Hepatocyte (in vitro differentiated cells): ENCODE data around the gene SNX10. TPM values are rescaled to one million over a fixed set of nuclear protein-coding genes. Genes with fewer than 3 reads are reported as not detected.

Source experiments
- DNase-seq: peaks from one replicate; pipeline ENCODE4 v3.0.0-alpha.2; 2016; ENCODE audit warnings: low spot score
- H2AFZ ChIP-seq: fragments of 200-600 bp; sonication (generic); 2 replicates; pipeline ENCODE4 v1.6.0; 2016; ENCODE audit warnings: antibody characterized with exemption, mild to moderate bottlenecking
- H3K27ac ChIP-seq: fragments of 200-600 bp; sonication (generic); 2 replicates; pipeline ENCODE4 v1.5.1; 2016; ENCODE audit warnings: mild to moderate bottlenecking
- H3K27me3 ChIP-seq: fragments of 200-600 bp; sonication (generic); 2 replicates; pipeline ENCODE4 v1.6.1; 2016
- H3K36me3 ChIP-seq: fragments of 200-600 bp; sonication (generic); replicated peaks from 2 replicates; pipeline ENCODE4 v1.5.1; 2016; ENCODE audit warnings: low read depth; ENCODE audit not compliant: insufficient read depth
- H3K4me1 ChIP-seq: fragments of 200-600 bp; sonication (generic); 2 replicates; pipeline ENCODE4 v1.5.1; 2016; ENCODE audit warnings: mild to moderate bottlenecking, moderate library complexity; ENCODE audit not compliant: insufficient read depth
- H3K4me2 ChIP-seq: fragments of 200-600 bp; sonication (generic); 2 replicates; pipeline ENCODE4 v1.6.0; 2016
- H3K4me3 ChIP-seq: fragments of 200-600 bp; sonication (generic); 2 replicates; pipeline ENCODE4 v1.5.1; 2016; ENCODE audit warnings: mild to moderate bottlenecking
- H3K79me2 ChIP-seq: fragments of 200-600 bp; sonication (generic); 2 replicates; pipeline ENCODE4 v1.6.0; 2017; ENCODE audit warnings: mild to moderate bottlenecking
- H3K9me2 ChIP-seq: fragments of 200-600 bp; sonication (generic); replicated peaks from 2 replicates; pipeline ENCODE4 v1.6.0; 2017; ENCODE audit warnings: mild to moderate bottlenecking; ENCODE audit not compliant: insufficient read depth
- H3K9me3 ChIP-seq: fragments of 200-600 bp; sonication (generic); 2 replicates; pipeline ENCODE4 v1.5.1; 2016; ENCODE audit warnings: low read depth, mild to moderate bottlenecking
- H4K20me1 ChIP-seq: fragments of 200-600 bp; sonication (generic); 2 replicates; pipeline ENCODE4 v1.6.0; 2016; ENCODE audit warnings: mild to moderate bottlenecking; ENCODE audit not compliant: insufficient read depth, poor library complexity, severe bottlenecking
- CTCF ChIP-seq: fragments of 200-600 bp; sonication (generic); IDR thresholded peaks from 2 replicates; pipeline ENCODE4 v1.5.1; 2016; ENCODE audit warnings: antibody characterized with exemption, mild to moderate bottlenecking; ENCODE audit not compliant: poor library complexity
- EZH2 ChIP-seq: fragments of 200-600 bp; sonication (generic); IDR thresholded peaks from 2 replicates; pipeline ENCODE4 v1.6.1; 2016; ENCODE audit warnings: antibody characterized with exemption, mild to moderate bottlenecking, borderline replicate concordance
- EZH2phosphoT487 ChIP-seq: fragments of 200-600 bp; sonication (generic); IDR thresholded peaks from one replicate; pipeline ENCODE4 v1.6.1; 2018; ENCODE audit warnings: antibody characterized with exemption, mild to moderate bottlenecking, low read depth, moderate library complexity; ENCODE audit not compliant: unreplicated experiment, severe bottlenecking
- WGBS: methylation state at CpG from one replicate; pipeline ENCODE4 v1.1.6; 2016; ENCODE audit warnings: low lambda C conversion rate; ENCODE audit errors: missing lambda C conversion rate; 5-methylcytosine and 5-hydroxymethylcytosine counted together
- polyA plus RNA-seq: library from polyadenylated mRNA; unstranded; fragments of >200 nt; fragmentation: Nextera tagmentation; extraction: Ambion mirVana; gene quantifications from 2 replicates; pipeline ENCODE4 v1.2.1, GENCODE V29; 2016
- total RNA-seq: library from RNA; depleted of rRNA; stranded (reverse); fragments of >200 nt; gene quantifications from 2 replicates; pipeline ENCODE4 v1.2.3, GENCODE V29; 2014

SNX10 gene
- total and polyA plus RNA-seq, 2 experiments from 2014 or later, result 6.1 to 8.2 TPM

- no peaks in the 10 kb centered on the region for H3K4me1 ChIP-seq
- H3K4me2 ChIP-seq, result no peak overlapping the region
- H3K4me3 ChIP-seq, result no peak overlapping the region
- no peak for DNase-seq
- no peaks in the 10 kb centered on the region for H3K36me3 ChIP-seq
- no peaks in the 10 kb centered on the region for H4K20me1 ChIP-seq
- no peak overlapping the region for H2AFZ ChIP-seq
- no peaks in the 10 kb centered on the region for H3K79me2 ChIP-seq
- peaks cover 25% of the 10 kb centered on the region for H3K27me3 ChIP-seq
- H3K9me3 ChIP-seq, result no peaks in the 10 kb centered on the region
- WGBS, result 46% methylated on average over 2 of the region's 2 CpGs
- H3K27ac ChIP-seq, result no peak overlapping the region
- TF ChIP-seq EZH2 (no peak), CTCF (no peak), EZH2phosphoT487 (no peak)
- H3K9me2 ChIP-seq, result no peaks in the 10 kb centered on the region
These were observed 96.1 kb downstream of the SNX10 start for GRCh38 chr7:26387731-26388130.

GRCh38 chr7:26388256-26388655, 96.6 kb downstream of the SNX10 start:
- no peak for DNase-seq
- no peak overlapping the region for H3K27ac ChIP-seq
- H3K27me3 ChIP-seq, result peaks cover 25% of the 10 kb centered on the region
- H2AFZ ChIP-seq, result no peak overlapping the region
- H3K79me2 ChIP-seq, result no peaks in the 10 kb centered on the region
- no peaks in the 10 kb centered on the region for H3K9me2 ChIP-seq
- H3K4me1 ChIP-seq, result no peaks in the 10 kb centered on the region
- WGBS, result 80% methylated on average over 4 of the region's 4 CpGs
- H3K4me2 ChIP-seq, result no peak overlapping the region
- no peak overlapping the region for H3K4me3 ChIP-seq
- TF ChIP-seq CTCF, result no peak
- TF ChIP-seq EZH2, result no peak
- TF ChIP-seq EZH2phosphoT487, result no peak
- no peaks in the 10 kb centered on the region for H4K20me1 ChIP-seq
- H3K9me3 ChIP-seq, result no peaks in the 10 kb centered on the region
- H3K36me3 ChIP-seq, result no peaks in the 10 kb centered on the region

DNA sequence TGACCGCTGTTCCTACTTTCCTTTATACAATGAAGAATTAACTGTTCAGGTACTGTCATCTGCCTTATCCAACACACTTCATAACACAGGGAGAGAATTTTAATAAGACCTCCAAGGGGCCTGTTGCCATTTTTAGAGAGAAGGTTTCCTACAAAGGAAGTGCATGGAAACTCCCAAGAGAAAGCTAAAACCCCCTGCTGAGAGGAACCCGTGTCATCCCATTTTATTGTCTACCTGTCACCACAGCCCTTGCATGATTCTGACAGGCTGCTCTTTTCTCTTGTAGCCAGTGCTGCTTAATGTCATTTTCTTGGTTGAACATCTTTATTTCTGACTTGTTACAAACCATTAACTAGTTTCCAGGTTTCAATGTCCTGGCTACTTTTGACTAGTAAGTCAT, 98.4 kb downstream of the SNX10 start:
- no peak overlapping the region for H3K4me3 ChIP-seq
- 66% methylated on average over 2 of the region's 2 CpGs for WGBS
- no peak overlapping the region for H2AFZ ChIP-seq
- H3K4me1 ChIP-seq, result no peaks in the 10 kb centered on the region
- H3K36me3 ChIP-seq, result no peaks in the 10 kb centered on the region
- H3K9me3 ChIP-seq, result no peaks in the 10 kb centered on the region
- no peaks in the 10 kb centered on the region for H3K9me2 ChIP-seq
- TF ChIP-seq EZH2phosphoT487, result no peak
- no peak for TF ChIP-seq EZH2
- TF ChIP-seq CTCF, result no peak
- no peak overlapping the region for H3K4me2 ChIP-seq
- H4K20me1 ChIP-seq, result no peaks in the 10 kb centered on the region
- H3K27ac ChIP-seq, result no peak overlapping the region
- no peak for DNase-seq
- peaks cover 25% of the 10 kb centered on the region for H3K27me3 ChIP-seq
- H3K79me2 ChIP-seq, result no peaks in the 10 kb centered on the region

- TF ChIP-seq CTCF (no peak), EZH2phosphoT487 (no peak), EZH2 (no peak)
- no peak overlapping the region for H3K4me3 ChIP-seq
- WGBS, result 95% methylated on average over 3 of the region's 3 CpGs
- H4K20me1 ChIP-seq, result no peaks in the 10 kb centered on the region
- no peaks in the 10 kb centered on the region for H3K9me3 ChIP-seq
- H3K27ac ChIP-seq, result no peak overlapping the region
- no peaks in the 10 kb centered on the region for H3K36me3 ChIP-seq
- no peaks in the 10 kb centered on the region for H3K9me2 ChIP-seq
- peaks cover 6% of the 10 kb centered on the region for H3K4me1 ChIP-seq
- H3K79me2 ChIP-seq, result no peaks in the 10 kb centered on the region
- no peak overlapping the region for H3K4me2 ChIP-seq
- no peak for DNase-seq
- no peak overlapping the region for H2AFZ ChIP-seq
- peaks cover 16% of the 10 kb centered on the region for H3K27me3 ChIP-seq
These were observed 102.2 kb downstream of the SNX10 start for GRCh38 chr7:26393818-26394217.
